Measurements from ENCODE around the gene TUBB4B. TPM values are rescaled to one million over a fixed set of nuclear protein-coding genes. Genes with fewer than 3 reads are reported as not detected.
"Not testable (repeated sequence)": the region's sequence is repeated elsewhere in the genome, so short reads cannot be mapped to it uniquely, and the experiment has no call there.

Gene TUBB4B
- total RNA-seq, 5 donors from 2014 or later (not counting 1 experiment from before 2014, with no cell fraction given), result 50.6 to 118 (median 95.3) TPM

GRCh38 chr9:137235424-137236237, 5.5 kb upstream of the TUBB4B start:
- ATAC-seq (replicated peaks in 1 of 4) (no peak), DNase-seq (no peak)
- Histone ChIP-seq H3K4me3 (ENCODE audit: control insufficient read depth in 1 of 2, extremely low read depth in 1 of 2, low read length in 1 of 2) (no peak overlapping the region), H3K4me1 (ENCODE audit: control insufficient read depth in 1 of 2, extremely low read depth in 1 of 2, insufficient read depth in 2 of 2, low read length in 2 of 2) (peaks cover 3 to 47% of the 10 kb centered on the region in 2 experiments), H3K36me3 (ENCODE audit: control insufficient read depth in 2 of 2, extremely low read depth in 1 of 2, insufficient read depth in 1 of 2, low read length in 1 of 2) (peaks cover 0 to 3% of the 10 kb centered on the region in 2 donors), H3K27ac (ENCODE audit: low read length) (no peak overlapping the region), H3K9me3 (no peaks in the 10 kb centered on the region), H3K27me3 (replicated peaks in 1 of 2; ENCODE audit: control insufficient read depth in 2 of 2, extremely low read depth in 1 of 2, insufficient read depth in 2 of 2, low read length in 1 of 2) (peaks cover 0 to 43% of the 10 kb centered on the region in 2 experiments)
- Mint-ChIP-seq H3K27ac (no peak overlapping the region), H3K4me3 (peak overlapping the region in 1 of 3 donors; percentile 16), H3K9me3 (no peaks in the 10 kb centered on the region), H3K4me1 (peaks cover 10 to 24% (median 17%) of the 10 kb centered on the region in 3 donors), H3K27me3 (peaks cover 0 to 11% of the 10 kb centered on the region in 2 donors), H3K36me3 (no peaks in the 10 kb centered on the region)
- CTCF ChIA-PET, result interaction anchor here (0.6 to 1.2 kb wide), 7 partner anchors 21 to 968 kb away, joined by 3 to 6 read pairs (median 4); partner anchors contain the start of gene MAN1B1 (in 1 of the 2)
- WGBS (ENCODE audit: insufficient coverage), result 72% methylated on average over 25 of the region's 35 CpGs
- POLR2A ChIA-PET, result interaction anchor here (0.6 kb wide), 2 partner anchors 29 to 35 kb away, joined by 3 to 5 read pairs; no protein-coding TSS in a partner anchor

- Histone ChIP-seq H3K27me3 (replicated peaks in 1 of 2; ENCODE audit: control insufficient read depth in 2 of 2, extremely low read depth in 1 of 2, insufficient read depth in 2 of 2, low read length in 1 of 2) (peaks cover 0 to 35% of the 10 kb centered on the region in 2 experiments), H3K36me3 (ENCODE audit: control insufficient read depth in 2 of 2, extremely low read depth in 1 of 2, insufficient read depth in 1 of 2, low read length in 1 of 2) (peaks cover 0 to 3% of the 10 kb centered on the region in 2 donors), H3K4me3 (ENCODE audit: control insufficient read depth in 1 of 2, extremely low read depth in 1 of 2, low read length in 1 of 2) (no peak overlapping the region), H3K4me1 (ENCODE audit: control insufficient read depth in 1 of 2, extremely low read depth in 1 of 2, insufficient read depth in 2 of 2, low read length in 2 of 2) (peaks cover 3 to 47% of the 10 kb centered on the region in 2 experiments), H3K9me3 (no peaks in the 10 kb centered on the region), H3K27ac (ENCODE audit: low read length) (no peak overlapping the region)
- WGBS (ENCODE audit: insufficient coverage), result 10% methylated on average over 27 of the region's 31 CpGs
- ChIA-PET CTCF (interaction anchor here (0.5 to 1.2 kb wide), 15 partner anchors 11 to 969 kb away, joined by 3 to 9 read pairs (median 4); partner anchors contain the start of genes MAN1B1 (in 1 of the 2) and NELFB (in 1 of the 2)), POLR2A (interaction anchor here (0.6 kb wide), 2 partner anchors 25 to 30 kb away, joined by 4 to 5 read pairs; no protein-coding TSS in a partner anchor)
- ATAC-seq (replicated peaks in 1 of 4), result peak; percentile 20 to 37 (median 24)
- Mint-ChIP-seq H3K27ac (no peak overlapping the region), H3K4me1 (peaks cover 15 to 27% (median 19%) of the 10 kb centered on the region in 3 donors), H3K27me3 (peaks cover 0 to 8% of the 10 kb centered on the region in 2 donors), H3K9me3 (no peaks in the 10 kb centered on the region), H3K4me3 (peak overlapping the region in 1 of 3 donors; percentile 16), H3K36me3 (no peaks in the 10 kb centered on the region)
- DNase-seq, result peak; percentile 71 to 95 (median 87)
Observed at GRCh38 chr9:137236238-137236935, 4.7 kb upstream of the TUBB4B start.

- Mint-ChIP-seq H3K9me3 (no peaks in the 10 kb centered on the region), H3K36me3 (no peaks in the 10 kb centered on the region), H3K4me1 (peaks cover 15 to 27% (median 19%) of the 10 kb centered on the region in 3 donors), H3K27ac (no peak overlapping the region), H3K4me3 (peak overlapping the region in 1 of 3 donors; percentile 16), H3K27me3 (peaks cover 0 to 5% of the 10 kb centered on the region in 2 donors)
- H3K27ac ChIP-seq (ENCODE audit: low read length), result no peak overlapping the region
- ChIA-PET CTCF (interaction anchor here (0.6 to 1.2 kb wide), 12 partner anchors 10 to 970 kb away, joined by 3 to 9 read pairs (median 4); partner anchors contain the start of genes MAN1B1 (in 1 of the 2) and NELFB (in 1 of the 2)), POLR2A (interaction anchor here in 1 of 2 donors (0.6 kb wide), 1 partner anchor 24 kb away, joined by 4 read pairs; no protein-coding TSS in a partner anchor)
- ATAC-seq (replicated peaks in 1 of 4), result no peak
- H3K36me3 ChIP-seq (ENCODE audit: control insufficient read depth in 2 of 2, extremely low read depth in 1 of 2, insufficient read depth in 1 of 2, low read length in 1 of 2), result peaks cover 2 to 3% of the 10 kb centered on the region in 2 donors
- H3K27me3 ChIP-seq (replicated peaks in 1 of 2; ENCODE audit: control insufficient read depth in 2 of 2, extremely low read depth in 1 of 2, insufficient read depth in 2 of 2, low read length in 1 of 2), result peaks cover 0 to 29% of the 10 kb centered on the region in 2 experiments
- no peak for DNase-seq
- H3K4me3 ChIP-seq (ENCODE audit: control insufficient read depth in 1 of 2, extremely low read depth in 1 of 2, low read length in 1 of 2), result no peak overlapping the region
- WGBS (ENCODE audit: insufficient coverage), result 29% methylated on average over 9 of the region's 11 CpGs
- H3K4me1 ChIP-seq (ENCODE audit: control insufficient read depth in 1 of 2, extremely low read depth in 1 of 2, insufficient read depth in 2 of 2, low read length in 2 of 2), result peaks cover 3 to 51% of the 10 kb centered on the region in 2 experiments
- no peaks in the 10 kb centered on the region for H3K9me3 ChIP-seq
Observed at GRCh38 chr9:137236936-137237421, 4.1 kb upstream of the TUBB4B start.

GRCh38 chr9:137237759-137238726, 3.0 kb upstream of the TUBB4B start:
- Histone ChIP-seq H3K4me3 (ENCODE audit: control insufficient read depth in 1 of 2, extremely low read depth in 1 of 2, low read length in 1 of 2) (no peak overlapping the region), H3K4me1 (ENCODE audit: control insufficient read depth in 1 of 2, extremely low read depth in 1 of 2, insufficient read depth in 2 of 2, low read length in 2 of 2) (peaks cover 4 to 62% of the 10 kb centered on the region in 2 experiments), H3K27ac (ENCODE audit: low read length) (no peak overlapping the region), H3K9me3 (no peaks in the 10 kb centered on the region), H3K27me3 (replicated peaks in 1 of 2; ENCODE audit: control insufficient read depth in 2 of 2, extremely low read depth in 1 of 2, insufficient read depth in 2 of 2, low read length in 1 of 2) (peaks cover 0 to 19% of the 10 kb centered on the region in 2 experiments), H3K36me3 (ENCODE audit: control insufficient read depth in 2 of 2, extremely low read depth in 1 of 2, insufficient read depth in 1 of 2, low read length in 1 of 2) (peaks cover 3 to 13% of the 10 kb centered on the region in 2 donors)
- H3K27ac Mint-ChIP-seq, result no peak overlapping the region
- peaks cover 26 to 38% (median 30%) of the 10 kb centered on the region in 3 donors for H3K4me1 Mint-ChIP-seq
- CTCF ChIA-PET, result no interaction called here
- no peaks in the 10 kb centered on the region for H3K9me3 Mint-ChIP-seq
- DNase-seq (no peak), ATAC-seq (replicated peaks in 1 of 4) (no peak)
- H3K4me3 Mint-ChIP-seq, result no peak overlapping the region
- POLR2A ChIA-PET, result no interaction called here
- 95% methylated on average over 11 of the region's 13 CpGs for WGBS (ENCODE audit: insufficient coverage)
- H3K27me3 Mint-ChIP-seq, result peaks cover 0 to 5% of the 10 kb centered on the region in 2 donors
- peaks cover 11% of the 10 kb centered on the region for H3K36me3 Mint-ChIP-seq

- peaks cover 4 to 73% of the 10 kb centered on the region in 2 experiments for H3K4me1 ChIP-seq (ENCODE audit: control insufficient read depth in 1 of 2, extremely low read depth in 1 of 2, insufficient read depth in 2 of 2, low read length in 2 of 2)
- ChIA-PET POLR2A (interaction anchor here in 1 of 2 donors (1.6 kb wide), 2 partner anchors 15 to 17 kb away, joined by 16 read pairs; partner anchors contain the start of genes NELFB and RNF208), CTCF (interaction anchor here in 1 of 2 donors (0.5 to 1.6 kb wide), 5 partner anchors 12 to 397 kb away, joined by 3 to 8 read pairs (median 4); partner anchors contain the start of genes AJM1 and RNF224)
Observed at GRCh38 chr9:137239541-137240200, 1.4 kb upstream of the TUBB4B start.

More at GRCh38 chr9:137239541-137240200, 1.4 kb upstream of the TUBB4B start:
- peak overlapping the region; percentile 44 for H3K27ac ChIP-seq (ENCODE audit: low read length)
- H3K9me3 ChIP-seq; H3K27me3 Mint-ChIP-seq; DNase-seq; H3K9me3 Mint-ChIP-seq; ATAC-seq (replicated peaks in 1 of 4): not testable (repeated sequence)
- peaks cover 0 to 11% of the 10 kb centered on the region in 2 experiments for H3K27me3 ChIP-seq (replicated peaks in 1 of 2; ENCODE audit: control insufficient read depth in 2 of 2, extremely low read depth in 1 of 2, insufficient read depth in 2 of 2, low read length in 1 of 2)
- H3K36me3 Mint-ChIP-seq, result peaks cover 14% of the 10 kb centered on the region
- H3K4me1 Mint-ChIP-seq, result peaks cover 29 to 47% (median 33%) of the 10 kb centered on the region in 3 donors
- H3K4me3 Mint-ChIP-seq, result peak overlapping the region; percentile 67 to 84 (median 71)
- 75% methylated on average over 8 of the region's 27 CpGs for WGBS (ENCODE audit: insufficient coverage)
- peak overlapping the region; percentile 59 to 68 for H3K4me3 ChIP-seq (ENCODE audit: control insufficient read depth in 1 of 2, extremely low read depth in 1 of 2, low read length in 1 of 2)
- H3K36me3 ChIP-seq (ENCODE audit: control insufficient read depth in 2 of 2, extremely low read depth in 1 of 2, insufficient read depth in 1 of 2, low read length in 1 of 2), result peaks cover 3 to 19% of the 10 kb centered on the region in 2 donors
- H3K27ac Mint-ChIP-seq, result peak overlapping the region; percentile 55 to 74
